Retinal pigment epithelial cell (primary cell): ENCODE data around the gene UTP18.

ENCODE experiments used
- DNase-seq: peaks from one replicate; pipeline ENCODE4 v3.0.0-alpha.2; 2010; ENCODE audit warnings: low read depth
- H3K4me3 ChIP-seq: 2 replicates; pipeline ENCODE4 v1.5.1; 2011; ENCODE audit warnings: mild to moderate bottlenecking, low read length, control low read depth, moderate library complexity
- TF ChIP-seq, protein P1 (sequence below): conservative IDR thresholded peaks from 2 replicates; pipeline ENCODE4 v1.5.1; 2011; ENCODE audit warnings: low read depth, low read length, control low read depth, inconsistent platforms

Gene UTP18

DNA sequence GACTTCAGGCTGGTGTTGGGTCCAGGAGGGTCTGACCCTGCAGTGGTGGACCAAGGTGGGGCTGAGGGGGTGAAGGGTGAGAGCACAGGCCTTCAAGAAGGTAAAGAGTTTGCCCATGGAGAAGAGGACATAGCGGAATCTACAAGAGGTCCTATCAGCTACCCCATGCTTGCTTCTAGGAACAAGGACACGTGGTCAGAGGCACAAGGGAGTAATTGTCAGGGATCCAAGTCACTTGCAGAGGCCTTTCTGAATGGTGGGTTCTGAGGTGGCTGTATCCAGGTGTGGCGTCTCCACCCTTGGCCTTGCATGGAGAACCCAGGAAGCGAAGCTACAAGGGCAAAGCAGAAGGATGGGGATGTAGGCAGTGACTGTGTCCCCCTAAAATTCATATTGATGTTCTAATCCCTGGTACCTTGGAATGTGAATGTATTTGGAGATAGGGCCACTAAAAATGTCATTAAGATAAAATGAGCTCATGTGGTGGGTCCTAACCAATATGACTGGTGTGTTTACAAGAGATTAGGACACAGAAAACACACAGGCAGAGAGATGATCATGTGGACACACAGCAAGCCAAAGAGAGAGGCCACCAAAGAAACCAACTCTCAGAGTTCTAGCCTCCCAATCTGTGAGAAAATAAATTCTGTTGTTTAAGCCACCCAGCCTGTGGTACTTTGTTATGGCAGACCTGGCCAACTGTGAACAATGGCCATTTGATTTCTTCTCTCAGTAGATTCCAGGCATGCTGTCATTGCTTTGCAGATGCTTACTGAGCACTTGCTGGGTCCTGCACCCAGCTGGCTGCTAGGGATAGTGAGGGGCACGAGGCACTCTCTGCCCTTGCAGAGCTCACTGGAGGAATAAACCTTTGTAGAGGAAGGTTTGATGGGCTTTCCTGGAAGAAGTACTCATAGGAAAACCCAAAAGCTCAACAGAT, 75.8 kb downstream of the UTP18 start:
- no peak for DNase-seq
- TF ChIP-seq, protein P1, sequence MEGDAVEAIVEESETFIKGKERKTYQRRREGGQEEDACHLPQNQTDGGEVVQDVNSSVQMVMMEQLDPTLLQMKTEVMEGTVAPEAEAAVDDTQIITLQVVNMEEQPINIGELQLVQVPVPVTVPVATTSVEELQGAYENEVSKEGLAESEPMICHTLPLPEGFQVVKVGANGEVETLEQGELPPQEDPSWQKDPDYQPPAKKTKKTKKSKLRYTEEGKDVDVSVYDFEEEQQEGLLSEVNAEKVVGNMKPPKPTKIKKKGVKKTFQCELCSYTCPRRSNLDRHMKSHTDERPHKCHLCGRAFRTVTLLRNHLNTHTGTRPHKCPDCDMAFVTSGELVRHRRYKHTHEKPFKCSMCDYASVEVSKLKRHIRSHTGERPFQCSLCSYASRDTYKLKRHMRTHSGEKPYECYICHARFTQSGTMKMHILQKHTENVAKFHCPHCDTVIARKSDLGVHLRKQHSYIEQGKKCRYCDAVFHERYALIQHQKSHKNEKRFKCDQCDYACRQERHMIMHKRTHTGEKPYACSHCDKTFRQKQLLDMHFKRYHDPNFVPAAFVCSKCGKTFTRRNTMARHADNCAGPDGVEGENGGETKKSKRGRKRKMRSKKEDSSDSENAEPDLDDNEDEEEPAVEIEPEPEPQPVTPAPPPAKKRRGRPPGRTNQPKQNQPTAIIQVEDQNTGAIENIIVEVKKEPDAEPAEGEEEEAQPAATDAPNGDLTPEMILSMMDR: no peak
- H3K4me3 ChIP-seq: no peak overlapping the region

DNA sequence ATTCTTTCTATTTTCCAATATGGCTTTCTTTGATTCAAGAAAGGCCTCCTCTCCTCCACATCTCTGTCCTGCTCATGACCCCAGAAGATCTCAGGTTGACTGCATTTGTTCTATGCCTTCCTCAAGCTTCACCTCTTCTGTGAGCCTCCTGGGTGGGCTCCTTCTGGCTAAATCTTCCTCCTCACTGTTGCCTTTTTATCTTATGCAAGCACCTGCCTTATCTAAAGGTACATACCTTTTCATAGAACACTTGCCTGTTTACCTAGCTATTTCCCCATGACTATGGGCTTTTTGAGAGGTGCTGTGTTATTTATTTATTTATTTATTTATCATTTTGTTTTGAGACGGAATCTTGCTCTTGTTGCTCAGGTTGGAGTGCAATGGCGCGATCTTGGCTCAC, 81.1 kb downstream of the UTP18 start:
- no peak for DNase-seq
- TF ChIP-seq, protein P1: no peak
- no peak overlapping the region for H3K4me3 ChIP-seq

DNA sequence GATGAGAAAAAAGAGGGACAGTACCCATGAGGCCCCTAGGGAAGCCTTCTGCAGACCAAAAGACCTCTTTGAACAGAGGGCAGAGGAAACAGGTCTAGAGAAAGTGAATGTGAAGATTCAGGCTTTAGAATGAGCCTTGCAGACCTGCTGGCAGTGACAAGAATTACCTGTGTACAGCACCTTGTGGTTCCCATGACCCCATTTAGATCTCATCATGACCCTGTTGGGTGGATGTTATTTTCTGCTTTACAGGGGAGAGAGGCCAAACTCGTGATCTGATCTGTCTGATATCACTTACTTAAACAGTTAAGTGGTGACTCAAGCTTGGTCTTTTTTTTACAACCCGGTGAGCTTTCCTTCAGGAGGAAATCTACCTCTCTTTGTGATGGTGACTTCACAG, 81.9 kb downstream of the UTP18 start:
- TF ChIP-seq, protein P1: no peak
- DNase-seq: no peak
- no peak overlapping the region for H3K4me3 ChIP-seq

DNA sequence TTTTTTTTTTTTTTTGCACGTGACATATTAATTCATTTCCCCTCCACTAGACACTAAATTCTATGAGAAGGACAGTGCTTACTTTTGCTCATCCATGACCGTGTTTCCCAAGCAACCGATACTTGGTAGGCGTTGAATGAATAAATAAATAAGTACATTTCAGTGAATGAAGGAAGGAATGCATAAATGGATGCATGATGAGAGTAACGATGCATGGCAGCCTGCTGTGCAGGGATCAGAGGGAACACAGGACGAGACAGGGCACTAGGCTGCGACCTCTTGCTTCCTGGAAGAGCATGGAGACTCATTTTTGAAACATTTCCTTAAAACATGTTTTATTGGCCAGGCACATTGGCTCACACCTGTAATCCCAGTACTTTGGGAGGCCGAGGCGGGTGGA, 84.2 kb downstream of the UTP18 start:
- TF ChIP-seq, protein P1: no peak
- DNase-seq: no peak
- no peak overlapping the region for H3K4me3 ChIP-seq

DNA sequence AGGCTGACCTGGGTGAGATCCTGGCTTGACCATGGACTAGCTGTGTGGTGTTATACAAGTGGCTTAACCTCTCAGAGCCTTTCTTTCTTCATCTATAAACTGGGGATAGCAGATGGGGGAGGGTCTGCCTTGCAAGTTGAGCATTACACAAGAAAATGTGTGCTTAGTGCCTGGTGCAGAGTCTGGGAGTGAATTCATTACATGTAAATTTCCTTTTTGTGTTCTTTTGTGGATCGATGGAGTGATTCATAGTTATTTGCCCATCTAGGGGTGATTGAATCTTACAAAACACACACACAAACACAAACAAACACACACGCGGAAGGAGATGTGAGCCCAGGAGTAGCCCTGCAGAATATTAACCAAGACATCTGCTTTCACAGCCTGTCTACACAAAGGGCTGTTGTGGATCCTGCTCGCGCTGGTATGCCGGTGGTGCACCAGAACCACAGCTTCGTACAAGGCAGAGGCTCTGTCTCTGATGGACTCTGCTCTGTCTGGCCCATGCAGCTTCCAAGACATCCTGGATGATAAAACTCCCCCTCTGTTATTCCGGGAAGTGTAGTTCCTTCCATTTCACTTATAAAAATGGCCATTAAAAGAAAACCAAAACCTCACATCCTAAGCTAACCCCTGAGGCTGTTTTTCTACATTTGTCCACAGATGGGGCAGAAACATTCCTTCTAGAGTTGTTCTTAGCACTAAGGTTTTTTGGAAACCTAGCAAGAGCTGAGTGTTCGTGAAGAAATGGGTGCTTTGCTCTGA, 86.1 kb downstream of the UTP18 start:
- TF ChIP-seq, protein P1: no peak
- no peak overlapping the region for H3K4me3 ChIP-seq
- no peak for DNase-seq
